ENCODE data around the gene OLR1. TPM values are rescaled to one million over a fixed set of nuclear protein-coding genes. Genes with fewer than 3 reads are reported as not detected.
"Not testable (repeated sequence)": the region's sequence is repeated elsewhere in the genome, so short reads cannot be mapped to it uniquely, and the experiment has no call there.

OLR1 gene
- total RNA-seq, 2 experiments from 2014 or later = not detected

DNA sequence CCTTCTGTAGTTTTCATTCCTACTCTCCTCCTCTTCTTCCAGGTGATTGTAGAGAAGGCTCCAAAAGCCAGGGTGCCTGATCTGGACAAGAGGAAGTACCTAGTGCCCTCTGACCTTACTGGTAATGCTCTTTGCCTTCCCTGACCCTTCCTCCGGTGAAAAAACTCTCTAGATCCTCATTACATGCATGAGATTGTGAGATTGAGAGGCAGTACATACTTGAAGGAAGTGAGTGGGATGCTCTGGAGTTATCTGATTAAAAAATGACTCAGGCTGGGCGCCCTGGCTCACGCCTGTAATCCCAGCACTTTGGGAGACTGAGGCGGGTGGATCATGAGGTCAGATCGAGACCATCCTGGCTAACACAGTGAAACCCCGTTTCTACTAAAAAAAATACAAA lies 46.1 kb upstream of the OLR1 start:
- H3K36me3 ChIP-seq (ENCODE audit: insufficient read depth, low read length) = peaks cover 83% of the 10 kb centered on the region
- H3K4me1 ChIP-seq (ENCODE audit: insufficient read depth, low read length, poor library complexity, severe bottlenecking) = peaks cover 17% of the 10 kb centered on the region
- H3K79me2 ChIP-seq (ENCODE audit: insufficient read depth, low read depth, low read length) = peaks cover 47% of the 10 kb centered on the region
- intact Hi-C loops (cut with micrococcal nuclease; ENCODE audit: unreplicated experiment) = no loop called here
- no peaks in the 10 kb centered on the region for H4K20me1 ChIP-seq (ENCODE audit: insufficient read depth, low read length)
- ChIA-PET POLR2A (no interaction called here), CTCF (ENCODE audit: unreplicated experiment) (no interaction called here)
- BruUV-seq (replicated peaks) = no TSS peak
- no peak for TF ChIP-seq EZH2phosphoT487 (IDR thresholded peaks at IDR 0.05; ENCODE audit: borderline replicate concordance, low read depth, low read length)
- TF ChIP-seq, protein P1, sequence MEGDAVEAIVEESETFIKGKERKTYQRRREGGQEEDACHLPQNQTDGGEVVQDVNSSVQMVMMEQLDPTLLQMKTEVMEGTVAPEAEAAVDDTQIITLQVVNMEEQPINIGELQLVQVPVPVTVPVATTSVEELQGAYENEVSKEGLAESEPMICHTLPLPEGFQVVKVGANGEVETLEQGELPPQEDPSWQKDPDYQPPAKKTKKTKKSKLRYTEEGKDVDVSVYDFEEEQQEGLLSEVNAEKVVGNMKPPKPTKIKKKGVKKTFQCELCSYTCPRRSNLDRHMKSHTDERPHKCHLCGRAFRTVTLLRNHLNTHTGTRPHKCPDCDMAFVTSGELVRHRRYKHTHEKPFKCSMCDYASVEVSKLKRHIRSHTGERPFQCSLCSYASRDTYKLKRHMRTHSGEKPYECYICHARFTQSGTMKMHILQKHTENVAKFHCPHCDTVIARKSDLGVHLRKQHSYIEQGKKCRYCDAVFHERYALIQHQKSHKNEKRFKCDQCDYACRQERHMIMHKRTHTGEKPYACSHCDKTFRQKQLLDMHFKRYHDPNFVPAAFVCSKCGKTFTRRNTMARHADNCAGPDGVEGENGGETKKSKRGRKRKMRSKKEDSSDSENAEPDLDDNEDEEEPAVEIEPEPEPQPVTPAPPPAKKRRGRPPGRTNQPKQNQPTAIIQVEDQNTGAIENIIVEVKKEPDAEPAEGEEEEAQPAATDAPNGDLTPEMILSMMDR (conservative IDR thresholded peaks at IDR 0.05; ENCODE audit: low read length) = no peak
- H3K9me3 ChIP-seq (ENCODE audit: low read length) = no peaks in the 10 kb centered on the region
- H3K4me2 ChIP-seq (ENCODE audit: low read length) = no peak overlapping the region
- H3K27ac ChIP-seq (ENCODE audit: low read depth, low read length, poor library complexity, severe bottlenecking) = no peak overlapping the region
- no peak overlapping the region for H3K4me3 ChIP-seq (ENCODE audit: low read depth, low read length, poor library complexity, severe bottlenecking)
- no peak overlapping the region for H2AFZ ChIP-seq (ENCODE audit: low read length)
- no peaks in the 10 kb centered on the region for H3K9me2 ChIP-seq (ENCODE audit: insufficient read depth, low read length)
- DNase-seq (ENCODE audit: low spot score) = no peak

DNA sequence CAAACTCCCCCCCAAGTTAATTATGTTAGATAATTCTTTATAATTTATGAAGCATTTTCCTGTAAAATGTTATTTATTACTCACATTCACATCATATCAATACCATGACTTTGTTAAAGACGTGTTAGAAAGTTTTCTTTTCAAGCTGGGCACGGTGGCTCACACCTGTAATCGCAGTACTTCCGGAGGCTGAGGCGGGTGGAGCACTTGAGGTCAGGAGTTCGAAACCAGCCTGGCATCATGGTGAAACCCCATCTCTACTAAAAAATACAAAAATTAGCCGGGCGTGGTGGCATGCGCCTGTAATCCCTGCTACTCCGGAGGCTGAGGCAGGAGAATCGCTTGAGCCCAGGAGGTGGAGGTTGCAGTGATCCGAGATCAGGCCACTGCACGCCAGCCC lies 44.0 kb upstream of the OLR1 start:
- H2AFZ ChIP-seq (ENCODE audit: low read length); H3K9me3 ChIP-seq (ENCODE audit: low read length); H3K27ac ChIP-seq (ENCODE audit: low read depth, low read length, poor library complexity, severe bottlenecking); intact Hi-C loops (cut with micrococcal nuclease; ENCODE audit: unreplicated experiment); H4K20me1 ChIP-seq (ENCODE audit: insufficient read depth, low read length); BruUV-seq (replicated peaks); H3K9me2 ChIP-seq (ENCODE audit: insufficient read depth, low read length); DNase-seq (ENCODE audit: low spot score); CTCF ChIA-PET (ENCODE audit: unreplicated experiment): not testable (repeated sequence)
- peaks cover 17% of the 10 kb centered on the region for H3K4me1 ChIP-seq (ENCODE audit: insufficient read depth, low read length, poor library complexity, severe bottlenecking)
- peaks cover 62% of the 10 kb centered on the region for H3K36me3 ChIP-seq (ENCODE audit: insufficient read depth, low read length)
- H3K4me3 ChIP-seq (ENCODE audit: low read depth, low read length, poor library complexity, severe bottlenecking) = peak overlapping the region; percentile 98
- POLR2A ChIA-PET = interaction anchor here (0.6 to 5.9 kb wide), 4 partner anchors 12 to 21 kb away, joined by 3 to 59 read pairs (median 25); no protein-coding TSS in a partner anchor
- peak overlapping the region; percentile 78 for H3K4me2 ChIP-seq (ENCODE audit: low read length)
- H3K79me2 ChIP-seq (ENCODE audit: insufficient read depth, low read depth, low read length) = peaks cover 50% of the 10 kb centered on the region

DNA sequence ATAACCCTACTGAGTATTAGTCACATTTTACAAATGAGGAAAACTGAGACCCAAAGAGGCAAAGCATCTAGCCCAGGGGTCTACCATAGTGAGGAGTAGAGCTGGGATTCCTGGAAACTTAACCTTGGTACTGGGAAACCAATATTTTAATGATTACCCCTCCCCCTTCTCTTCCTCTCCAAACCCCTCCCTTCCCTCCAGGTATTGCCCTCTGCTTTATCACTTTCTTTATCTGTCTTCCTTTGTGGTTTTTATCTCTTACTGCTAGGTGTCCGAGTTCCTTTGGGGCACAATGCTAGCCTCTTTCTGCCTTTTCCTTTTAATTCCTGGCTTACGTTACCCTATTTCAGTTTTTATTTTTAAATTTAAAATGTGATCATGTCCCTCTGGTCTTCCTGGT lies 43.5 kb upstream of the OLR1 start:
- Histone ChIP-seq H4K20me1 (ENCODE audit: insufficient read depth, low read length) (no peaks in the 10 kb centered on the region), H3K36me3 (ENCODE audit: insufficient read depth, low read length) (peaks cover 57% of the 10 kb centered on the region), H3K79me2 (ENCODE audit: insufficient read depth, low read depth, low read length) (peaks cover 50% of the 10 kb centered on the region), H3K9me2 (ENCODE audit: insufficient read depth, low read length) (no peaks in the 10 kb centered on the region), H3K4me3 (ENCODE audit: low read depth, low read length, poor library complexity, severe bottlenecking) (peak overlapping the region; percentile 98), H3K9me3 (ENCODE audit: low read length) (no peaks in the 10 kb centered on the region), H3K27ac (ENCODE audit: low read depth, low read length, poor library complexity, severe bottlenecking) (peak overlapping the region; percentile 86), H3K4me1 (ENCODE audit: insufficient read depth, low read length, poor library complexity, severe bottlenecking) (peaks cover 17% of the 10 kb centered on the region), H3K4me2 (ENCODE audit: low read length) (peak overlapping the region; percentile 78), H2AFZ (ENCODE audit: low read length) (no peak overlapping the region)
- TF ChIP-seq, protein P1 (conservative IDR thresholded peaks at IDR 0.05; ENCODE audit: low read length) = no peak
- no peak for TF ChIP-seq EZH2phosphoT487 (IDR thresholded peaks at IDR 0.05; ENCODE audit: borderline replicate concordance, low read depth, low read length)
- ChIA-PET CTCF (ENCODE audit: unreplicated experiment) (no interaction called here), POLR2A (interaction anchor here (1.2 to 5.9 kb wide), 3 partner anchors 12 to 61 kb away, joined by 3 to 59 read pairs (median 47); no protein-coding TSS in a partner anchor)
- no TSS peak for BruUV-seq (replicated peaks)
- DNase-seq (ENCODE audit: low spot score) = no peak
- intact Hi-C loops (cut with micrococcal nuclease; ENCODE audit: unreplicated experiment) = no loop called here
